HepG2 (cell line): ENCODE data around the gene PPARA. TPM values are rescaled to one million over a fixed set of nuclear protein-coding genes. Genes with fewer than 3 reads are reported as not detected.

Source experiments
- ARNTL ChIP-seq: sonication (generic); formaldehyde crosslinking; IDR thresholded peaks from 2 replicates; pipeline ENCODE4 v1.4.0; 2020; ENCODE audit warnings: mild to moderate bottlenecking, missing genetic modification reagents
- ATF4 ChIP-seq, 2 experiments: fragments of 450-650 bp in 1 of 2; sonication (generic) in 1 of 2; formaldehyde crosslinking; IDR thresholded peaks; 2 replicates each; pipeline versions ENCODE4 v1.5.0 to v1.8.0; 2020 to 2022; ENCODE audit warnings: mild to moderate bottlenecking in 1 of 2, missing genetic modification reagents in 1 of 2
- BRD4 ChIP-seq: sonication (generic); formaldehyde crosslinking; IDR thresholded peaks from 2 replicates; pipeline ENCODE4 v1.4.0; 2020; ENCODE audit warnings: missing genetic modification reagents
- CEBPB ChIP-seq: IDR thresholded peaks from 2 replicates; pipeline ENCODE4 v1.6.1; 2011; ENCODE audit warnings: low read depth, low read length, improper control_type of control experiment, borderline replicate concordance
- JUN ChIP-seq: sonication (generic); formaldehyde crosslinking; IDR thresholded peaks from 2 replicates; pipeline ENCODE4 v1.4.0; 2020; ENCODE audit warnings: mild to moderate bottlenecking, missing genetic modification reagents
- POLR2A ChIP-seq, 2 experiments: IDR thresholded peaks; 2 replicates each; pipeline ENCODE4 v1.6.1; 2011; ENCODE audit warnings: low read depth in 2 of 2, low read length in 2 of 2, mild to moderate bottlenecking in 1 of 2, moderate library complexity in 1 of 2; ENCODE audit not compliant: insufficient read depth in 1 of 2
- RARA ChIP-seq: IDR thresholded peaks from 2 replicates; pipeline ENCODE4 v1.6.1; 2016; ENCODE audit warnings: missing genetic modification reagents, missing compliant biosample characterization
- SAP130 ChIP-seq: IDR thresholded peaks from 2 replicates; pipeline ENCODE4 v1.6.1; 2016; ENCODE audit warnings: low read depth
- TEAD3 ChIP-seq: optimal IDR thresholded peaks from 2 replicates; pipeline ENCODE3; 2016; ENCODE audit warnings: borderline replicate concordance
- TFDP1 ChIP-seq: IDR thresholded peaks from 2 replicates; pipeline ENCODE4 v1.6.1; 2016; ENCODE audit warnings: missing compliant biosample characterization, missing genetic modification reagents, borderline replicate concordance
- TP53 ChIP-seq: sonication (generic); formaldehyde crosslinking; conservative IDR thresholded peaks from 2 replicates; pipeline ENCODE4 v1.4.0; 2020; ENCODE audit warnings: missing genetic modification reagents
- ZFP37 ChIP-seq: sonication (generic); formaldehyde crosslinking; IDR thresholded peaks from 2 replicates; pipeline ENCODE4 v1.4.0; 2020; ENCODE audit warnings: missing genetic modification reagents, borderline replicate concordance
- ZNF232 ChIP-seq: sonication (generic); formaldehyde crosslinking; IDR thresholded peaks from 2 replicates; pipeline ENCODE4 v1.4.0; 2020; ENCODE audit warnings: missing genetic modification reagents, borderline replicate concordance
- ZNF503 ChIP-seq: sonication (generic); formaldehyde crosslinking; IDR thresholded peaks from 2 replicates; pipeline ENCODE4 v1.4.0; 2020; ENCODE audit warnings: missing genetic modification reagents
- polyA plus RNA-seq, 8 experiments: library from polyadenylated mRNA; depleted of rRNA in 3 of 8; stranded (reverse) in 7 of 8; unstranded in 1 of 8; fragments of >200 nt; fragmentation: Illumina TruSeq in 4 of 8; extraction: Trizol in 4 of 8; gene quantifications; 2 replicates each; pipeline versions ENCODE4 v1.2.1 to v1.2.3, GENCODE V29; 2011 to 2016; ENCODE audit warnings: low read depth in 4 of 8, missing spikeins in 1 of 8, mixed read lengths in 1 of 8; ENCODE audit not compliant: insufficient read depth in 1 of 8
- total RNA-seq, 5 experiments: library from RNA; depleted of rRNA; stranded (reverse); fragments of >200 nt; fragmentation: Illumina TruSeq; extraction: Trizol; gene quantifications; 2 replicates each; pipeline ENCODE4 v1.2.3, GENCODE V29; 2016; ENCODE audit warnings: low read depth in 1 of 5
- TF ChIP-seq, protein P1 (sequence below): sonication (generic); formaldehyde crosslinking; IDR thresholded peaks from 2 replicates; pipeline ENCODE4 v1.4.0; 2020; ENCODE audit warnings: missing genetic modification reagents
- TF ChIP-seq, protein P2 (sequence below): sonication (generic); formaldehyde crosslinking; IDR thresholded peaks from 2 replicates; pipeline ENCODE4 v1.9.0; 2022; ENCODE audit warnings: missing genetic modification reagents, mild to moderate bottlenecking, borderline replicate concordance

Gene PPARA
- total and polyA plus RNA-seq, 2 of the 13 experiments (the other 11 are each of a cell fraction or from before 2014, with no cell fraction given): 18.2 to 24.7 TPM

DNA sequence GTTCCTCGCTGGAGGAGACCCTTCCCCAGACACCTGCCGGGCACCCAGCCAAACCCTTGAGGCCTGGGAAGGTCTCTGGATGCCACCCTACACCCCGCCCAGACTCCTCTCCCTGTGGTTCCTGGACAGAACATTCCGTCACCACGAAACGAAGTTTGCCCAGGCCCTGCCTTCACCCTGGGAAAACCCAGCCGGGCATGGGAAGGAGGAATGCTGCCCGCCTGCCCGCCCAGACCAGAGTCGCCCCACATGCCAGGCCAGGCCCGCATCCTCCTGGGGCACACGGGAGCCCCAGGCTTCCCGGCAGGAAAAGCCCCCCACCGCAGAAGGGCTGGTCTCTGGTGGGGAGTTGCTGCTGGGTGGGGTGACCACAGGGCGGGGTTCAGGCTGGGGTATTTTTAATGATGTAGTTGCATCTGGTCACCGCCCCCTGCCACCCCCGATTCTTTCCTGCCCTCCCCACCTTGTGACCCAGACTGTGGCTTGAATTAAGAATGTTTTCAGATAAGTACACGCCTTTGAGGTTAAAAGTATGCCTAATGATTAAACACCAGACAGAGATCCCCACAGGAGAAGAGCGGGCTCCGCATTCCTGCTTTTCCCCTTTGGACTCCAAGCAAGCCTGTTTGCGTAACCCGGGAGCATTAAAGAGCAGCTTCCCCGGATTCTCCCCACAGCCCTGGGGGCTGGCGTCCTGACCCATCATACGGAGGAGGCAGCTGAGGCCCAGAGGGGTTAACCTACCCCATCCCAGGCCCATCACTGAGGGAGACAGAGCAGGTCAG, 44.6 kb upstream of the PPARA start (continued):
- TF ChIP-seq, protein P1, sequence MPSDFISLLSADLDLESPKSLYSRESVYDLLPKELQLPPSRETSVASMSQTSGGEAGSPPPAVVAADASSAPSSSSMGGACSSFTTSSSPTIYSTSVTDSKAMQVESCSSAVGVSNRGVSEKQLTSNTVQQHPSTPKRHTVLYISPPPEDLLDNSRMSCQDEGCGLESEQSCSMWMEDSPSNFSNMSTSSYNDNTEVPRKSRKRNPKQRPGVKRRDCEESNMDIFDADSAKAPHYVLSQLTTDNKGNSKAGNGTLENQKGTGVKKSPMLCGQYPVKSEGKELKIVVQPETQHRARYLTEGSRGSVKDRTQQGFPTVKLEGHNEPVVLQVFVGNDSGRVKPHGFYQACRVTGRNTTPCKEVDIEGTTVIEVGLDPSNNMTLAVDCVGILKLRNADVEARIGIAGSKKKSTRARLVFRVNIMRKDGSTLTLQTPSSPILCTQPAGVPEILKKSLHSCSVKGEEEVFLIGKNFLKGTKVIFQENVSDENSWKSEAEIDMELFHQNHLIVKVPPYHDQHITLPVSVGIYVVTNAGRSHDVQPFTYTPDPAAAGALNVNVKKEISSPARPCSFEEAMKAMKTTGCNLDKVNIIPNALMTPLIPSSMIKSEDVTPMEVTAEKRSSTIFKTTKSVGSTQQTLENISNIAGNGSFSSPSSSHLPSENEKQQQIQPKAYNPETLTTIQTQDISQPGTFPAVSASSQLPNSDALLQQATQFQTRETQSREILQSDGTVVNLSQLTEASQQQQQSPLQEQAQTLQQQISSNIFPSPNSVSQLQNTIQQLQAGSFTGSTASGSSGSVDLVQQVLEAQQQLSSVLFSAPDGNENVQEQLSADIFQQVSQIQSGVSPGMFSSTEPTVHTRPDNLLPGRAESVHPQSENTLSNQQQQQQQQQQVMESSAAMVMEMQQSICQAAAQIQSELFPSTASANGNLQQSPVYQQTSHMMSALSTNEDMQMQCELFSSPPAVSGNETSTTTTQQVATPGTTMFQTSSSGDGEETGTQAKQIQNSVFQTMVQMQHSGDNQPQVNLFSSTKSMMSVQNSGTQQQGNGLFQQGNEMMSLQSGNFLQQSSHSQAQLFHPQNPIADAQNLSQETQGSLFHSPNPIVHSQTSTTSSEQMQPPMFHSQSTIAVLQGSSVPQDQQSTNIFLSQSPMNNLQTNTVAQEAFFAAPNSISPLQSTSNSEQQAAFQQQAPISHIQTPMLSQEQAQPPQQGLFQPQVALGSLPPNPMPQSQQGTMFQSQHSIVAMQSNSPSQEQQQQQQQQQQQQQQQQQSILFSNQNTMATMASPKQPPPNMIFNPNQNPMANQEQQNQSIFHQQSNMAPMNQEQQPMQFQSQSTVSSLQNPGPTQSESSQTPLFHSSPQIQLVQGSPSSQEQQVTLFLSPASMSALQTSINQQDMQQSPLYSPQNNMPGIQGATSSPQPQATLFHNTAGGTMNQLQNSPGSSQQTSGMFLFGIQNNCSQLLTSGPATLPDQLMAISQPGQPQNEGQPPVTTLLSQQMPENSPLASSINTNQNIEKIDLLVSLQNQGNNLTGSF (CRISPR knock-in tag): no peak
- TF ChIP-seq JUN (CRISPR knock-in tag) (no peak), ZNF232 (CRISPR knock-in tag) (0 out of 2 replicates have a peak, but pooled peaks have one; percentile 34), ZFP37 (CRISPR knock-in tag) (no peak), CEBPB (peak; percentile 93), ATF4 (CRISPR knock-in tag; IDR thresholded peaks at IDR 0.05) (no peak), ZNF503 (CRISPR knock-in tag) (peak; percentile 24; the same call in 1 of the 2 replicates), BRD4 (CRISPR knock-in tag) (no peak), POLR2A (IDR thresholded peaks at IDR 0.05; ENCODE audit: insufficient read depth in 1 of 2, low read depth in 2 of 2, low read length in 2 of 2) (peak in 1 of 2 experiments; percentile 88; a peak in 3 of 4 replicates), ARNTL (0 out of 2 replicates have a peak, but pooled peaks have one; percentile 31), TP53 (CRISPR knock-in tag) (no peak), SAP130 (peak; percentile 60), RARA (CRISPR knock-in tag) (peak; percentile 61), TFDP1 (CRISPR knock-in tag) (no peak; the same call in 1 of the 2 replicates), TEAD3 (CRISPR knock-in tag) (peak; percentile 90)
- TF ChIP-seq, protein P2, sequence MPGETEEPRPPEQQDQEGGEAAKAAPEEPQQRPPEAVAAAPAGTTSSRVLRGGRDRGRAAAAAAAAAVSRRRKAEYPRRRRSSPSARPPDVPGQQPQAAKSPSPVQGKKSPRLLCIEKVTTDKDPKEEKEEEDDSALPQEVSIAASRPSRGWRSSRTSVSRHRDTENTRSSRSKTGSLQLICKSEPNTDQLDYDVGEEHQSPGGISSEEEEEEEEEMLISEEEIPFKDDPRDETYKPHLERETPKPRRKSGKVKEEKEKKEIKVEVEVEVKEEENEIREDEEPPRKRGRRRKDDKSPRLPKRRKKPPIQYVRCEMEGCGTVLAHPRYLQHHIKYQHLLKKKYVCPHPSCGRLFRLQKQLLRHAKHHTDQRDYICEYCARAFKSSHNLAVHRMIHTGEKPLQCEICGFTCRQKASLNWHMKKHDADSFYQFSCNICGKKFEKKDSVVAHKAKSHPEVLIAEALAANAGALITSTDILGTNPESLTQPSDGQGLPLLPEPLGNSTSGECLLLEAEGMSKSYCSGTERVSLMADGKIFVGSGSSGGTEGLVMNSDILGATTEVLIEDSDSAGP (CRISPR knock-in tag): peak; percentile 73; the same call in 1 of the 2 replicates
